Heart left ventricle (tissue), 13 donors: ENCODE measurements around the gene CFI.

Experiments used
- POLR2A ChIP-seq, 2 donors: fragments of 450-650 bp; IDR thresholded peaks; one replicate each; pipeline ENCODE4 v1.6.1; 2017; ENCODE audit warnings: antibody characterized with exemption in 2 of 2, mild to moderate bottlenecking in 2 of 2, moderate library complexity in 2 of 2
- TF ChIP-seq, protein P1 (sequence below), 12 donors: fragments of 200-600 bp; sonication (generic) in 4 of 12; IDR thresholded peaks; one replicate each; pipeline versions ENCODE4 v1.5.0 to v1.8.0; 2018 to 2022; ENCODE audit warnings: antibody characterized with exemption in 12 of 12, mild to moderate bottlenecking in 5 of 12
- donor health status: ischemic (EF 13 %, LVEDD 7.1; RV severe dilation, severe dysfunction).
- donor health status: DM: no; HTN: yes; CAD: no.
- donor health status: DM: no; HTN: no; CAD: no.
- donor health status: ischemic (EF 25% LVEDD 6.9; RV normal size, moderate dysfunction).
- donor health status: ischemic (EF 25% LVEDD 5.7; RV mildly dilated, moderate dysfunction).
- donor health status: ischemic (EF 35%, LVEDD 5.7; RV mildly dilated, moderate dysfunction).
- donor health status: nonischemic (EF 11% LVEDD 7.7; RV severe dilation, severe dysfunction).
- donor health status: DM: yes; HTN: yes; CAD: no.
- donor health status: PGD.
- donor health status: ischemic (EF 29% LVEDD 5.4; RV normal size, mild dysfunction).
- donor health status: nonischemic (EF 23%, LVEDD 6.1; RV moderate dilation, normal function).

DNA sequence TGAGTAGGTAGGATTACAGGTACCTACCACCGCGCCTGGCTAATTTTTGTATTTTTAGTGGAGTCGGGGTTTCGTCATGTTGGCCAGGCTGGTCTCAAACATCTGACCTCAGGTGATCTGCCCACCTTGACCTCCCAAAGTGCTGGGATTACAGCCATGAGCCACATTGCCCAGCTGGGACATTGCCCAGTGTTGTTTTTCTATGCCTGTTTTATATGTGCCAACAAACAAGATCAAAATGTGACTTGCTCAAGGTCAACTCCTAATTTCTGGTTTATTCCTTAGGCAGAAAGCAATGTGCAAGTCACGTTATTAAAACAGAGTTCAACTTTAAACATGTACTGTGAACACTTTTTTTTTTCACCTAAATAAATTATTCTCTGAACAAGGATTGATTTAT lies 48.8 kb upstream of the CFI start:
- TF ChIP-seq, protein P1, sequence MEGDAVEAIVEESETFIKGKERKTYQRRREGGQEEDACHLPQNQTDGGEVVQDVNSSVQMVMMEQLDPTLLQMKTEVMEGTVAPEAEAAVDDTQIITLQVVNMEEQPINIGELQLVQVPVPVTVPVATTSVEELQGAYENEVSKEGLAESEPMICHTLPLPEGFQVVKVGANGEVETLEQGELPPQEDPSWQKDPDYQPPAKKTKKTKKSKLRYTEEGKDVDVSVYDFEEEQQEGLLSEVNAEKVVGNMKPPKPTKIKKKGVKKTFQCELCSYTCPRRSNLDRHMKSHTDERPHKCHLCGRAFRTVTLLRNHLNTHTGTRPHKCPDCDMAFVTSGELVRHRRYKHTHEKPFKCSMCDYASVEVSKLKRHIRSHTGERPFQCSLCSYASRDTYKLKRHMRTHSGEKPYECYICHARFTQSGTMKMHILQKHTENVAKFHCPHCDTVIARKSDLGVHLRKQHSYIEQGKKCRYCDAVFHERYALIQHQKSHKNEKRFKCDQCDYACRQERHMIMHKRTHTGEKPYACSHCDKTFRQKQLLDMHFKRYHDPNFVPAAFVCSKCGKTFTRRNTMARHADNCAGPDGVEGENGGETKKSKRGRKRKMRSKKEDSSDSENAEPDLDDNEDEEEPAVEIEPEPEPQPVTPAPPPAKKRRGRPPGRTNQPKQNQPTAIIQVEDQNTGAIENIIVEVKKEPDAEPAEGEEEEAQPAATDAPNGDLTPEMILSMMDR (IDR thresholded peaks at IDR 0.05), result no peak
- no peak for TF ChIP-seq POLR2A (IDR thresholded peaks at IDR 0.05)
